ENCODE measurements around the gene SYMPK. TPM values are rescaled to one million over a fixed set of nuclear protein-coding genes. Genes with fewer than 3 reads are reported as not detected.

Gene SYMPK
- total RNA-seq, 4 donors from 2014 or later = 28.4 to 36.6 (median 31.6) TPM

DNA sequence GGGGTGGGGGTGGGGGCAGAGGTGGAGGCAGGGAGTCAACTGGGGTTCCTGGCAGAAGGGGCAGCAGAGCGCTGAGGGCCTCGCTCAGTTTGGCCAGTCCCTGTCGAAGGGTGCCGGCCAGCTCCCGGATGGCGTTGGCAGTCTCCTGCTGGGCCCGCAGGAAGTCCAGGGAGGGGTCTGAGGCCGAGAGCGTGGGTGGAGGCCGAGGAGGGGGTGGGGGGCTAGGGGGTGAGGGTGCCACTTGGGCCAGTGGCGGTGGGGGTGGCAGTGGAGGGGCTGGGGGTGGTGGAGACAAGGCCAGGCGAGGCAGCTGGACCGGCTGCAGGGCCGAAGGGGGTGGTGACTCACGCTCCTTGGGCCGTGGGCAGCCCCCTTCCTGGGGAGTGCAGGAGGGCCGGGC lies 27.9 kb upstream of the SYMPK start:
- TF ChIP-seq POLR2A (IDR thresholded peaks at IDR 0.05) = no peak
- TF ChIP-seq, protein P1, sequence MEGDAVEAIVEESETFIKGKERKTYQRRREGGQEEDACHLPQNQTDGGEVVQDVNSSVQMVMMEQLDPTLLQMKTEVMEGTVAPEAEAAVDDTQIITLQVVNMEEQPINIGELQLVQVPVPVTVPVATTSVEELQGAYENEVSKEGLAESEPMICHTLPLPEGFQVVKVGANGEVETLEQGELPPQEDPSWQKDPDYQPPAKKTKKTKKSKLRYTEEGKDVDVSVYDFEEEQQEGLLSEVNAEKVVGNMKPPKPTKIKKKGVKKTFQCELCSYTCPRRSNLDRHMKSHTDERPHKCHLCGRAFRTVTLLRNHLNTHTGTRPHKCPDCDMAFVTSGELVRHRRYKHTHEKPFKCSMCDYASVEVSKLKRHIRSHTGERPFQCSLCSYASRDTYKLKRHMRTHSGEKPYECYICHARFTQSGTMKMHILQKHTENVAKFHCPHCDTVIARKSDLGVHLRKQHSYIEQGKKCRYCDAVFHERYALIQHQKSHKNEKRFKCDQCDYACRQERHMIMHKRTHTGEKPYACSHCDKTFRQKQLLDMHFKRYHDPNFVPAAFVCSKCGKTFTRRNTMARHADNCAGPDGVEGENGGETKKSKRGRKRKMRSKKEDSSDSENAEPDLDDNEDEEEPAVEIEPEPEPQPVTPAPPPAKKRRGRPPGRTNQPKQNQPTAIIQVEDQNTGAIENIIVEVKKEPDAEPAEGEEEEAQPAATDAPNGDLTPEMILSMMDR (IDR thresholded peaks at IDR 0.05) = no peak
- no peak for DNase-seq
- Histone ChIP-seq H3K27me3 (no peaks in the 10 kb centered on the region), H3K27ac (no peak overlapping the region), H3K36me3 (peaks cover 0 to 41% (median 9%) of the 10 kb centered on the region in 3 donors), H3K4me1 (peaks cover 0 to 12% (median 0%) of the 10 kb centered on the region in 3 donors), H3K4me3 (no peak overlapping the region), H3K9me3 (no peaks in the 10 kb centered on the region)
- intact Hi-C loops (cut with DNase I) = no loop called here
- 89% methylated on average over 4 of the region's 17 CpGs; no CpG with 5 or more reads in 1 of the 2 donors for whole genome bisulfite sequencing, 2 donors

DNA sequence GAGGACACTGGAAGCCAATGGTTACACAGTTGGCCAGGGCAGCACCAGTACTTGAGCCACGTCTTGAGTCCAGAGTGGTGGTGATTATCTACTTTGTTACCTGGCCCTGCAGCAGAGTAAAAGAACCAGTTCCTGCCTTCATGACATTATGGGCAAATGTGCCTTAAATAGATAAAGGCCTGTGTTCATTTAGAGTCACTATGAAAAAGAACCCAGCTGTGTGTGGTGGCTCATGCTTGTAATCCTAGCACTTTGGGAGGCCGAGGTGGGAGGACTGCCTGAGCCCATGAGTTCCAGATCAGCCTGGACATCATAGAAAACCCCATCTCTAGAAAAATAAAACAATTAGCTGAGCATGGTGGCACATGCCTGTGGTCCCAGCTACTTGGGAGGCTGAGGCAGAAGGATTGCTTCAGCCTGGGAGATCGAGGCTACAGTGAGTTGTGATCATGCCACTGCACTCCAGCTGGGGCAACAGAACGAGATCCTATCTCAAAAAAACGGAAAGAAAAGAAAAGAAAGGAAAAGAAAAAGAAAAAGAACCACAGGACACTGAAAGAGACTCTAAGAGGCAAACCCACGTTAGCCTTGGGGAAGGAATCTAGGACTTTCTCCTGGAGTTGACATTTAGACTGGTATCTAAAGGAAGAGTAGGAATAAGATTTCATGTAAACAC lies 26.4 kb upstream of the SYMPK start:
- intact Hi-C loops (cut with DNase I) = no loop called here
- Histone ChIP-seq H3K27me3 (no peaks in the 10 kb centered on the region), H3K4me1 (peaks cover 10 to 25% (median 11%) of the 10 kb centered on the region in 3 donors), H3K9me3 (no peaks in the 10 kb centered on the region), H3K27ac (no peak overlapping the region), H3K36me3 (peaks cover 0 to 30% (median 0%) of the 10 kb centered on the region in 3 donors), H3K4me3 (no peak overlapping the region)
- DNase-seq = no peak
- WGBS, 2 donors = 65 to 73% methylated on average over 5 to 6 of the region's 6 CpGs
- no peak for TF ChIP-seq POLR2A (IDR thresholded peaks at IDR 0.05)
- TF ChIP-seq, protein P1 (IDR thresholded peaks at IDR 0.05) = no peak

DNA sequence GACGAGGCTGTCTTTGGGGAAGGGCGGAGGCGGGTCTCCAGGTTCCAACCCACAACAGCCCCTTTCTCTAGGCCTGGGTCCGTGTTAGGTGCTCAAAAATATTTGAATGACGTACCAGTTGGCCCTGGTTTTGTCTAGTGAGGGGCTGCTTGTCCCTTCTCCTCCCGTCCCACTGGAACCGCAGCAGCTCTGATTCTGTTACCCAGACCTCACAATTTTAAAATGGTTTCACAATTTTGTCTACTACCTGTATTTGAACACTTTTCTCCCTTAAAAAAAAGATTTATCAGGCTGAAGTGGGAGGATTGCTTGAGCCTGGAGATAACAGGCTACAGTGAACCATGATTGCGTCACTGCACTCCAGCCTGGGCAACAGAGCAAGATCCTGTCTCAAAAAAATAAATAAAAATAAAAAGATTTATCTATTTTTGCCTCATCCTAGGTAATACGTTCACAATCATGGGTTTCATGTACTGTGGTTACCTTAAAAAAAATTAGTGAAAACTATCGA lies 24.3 kb upstream of the SYMPK start:
- Histone ChIP-seq H3K4me1 (peaks cover 27 to 46% (median 29%) of the 10 kb centered on the region in 3 donors), H3K9me3 (no peaks in the 10 kb centered on the region), H3K36me3 (peaks cover 0 to 29% (median 0%) of the 10 kb centered on the region in 3 donors), H3K27ac (peak overlapping the region; percentile 89 to 96 (median 96)), H3K27me3 (no peaks in the 10 kb centered on the region), H3K4me3 (peak overlapping the region; percentile 62 to 79 (median 71))
- DNase-seq = no peak
- intact Hi-C loops (cut with DNase I) = no loop called here
- TF ChIP-seq, protein P1 (IDR thresholded peaks at IDR 0.05) = no peak
- TF ChIP-seq POLR2A (IDR thresholded peaks at IDR 0.05) = no peak
- 35 to 45% methylated on average over 9 to 10 of the region's 10 CpGs for WGBS, 2 donors

DNA sequence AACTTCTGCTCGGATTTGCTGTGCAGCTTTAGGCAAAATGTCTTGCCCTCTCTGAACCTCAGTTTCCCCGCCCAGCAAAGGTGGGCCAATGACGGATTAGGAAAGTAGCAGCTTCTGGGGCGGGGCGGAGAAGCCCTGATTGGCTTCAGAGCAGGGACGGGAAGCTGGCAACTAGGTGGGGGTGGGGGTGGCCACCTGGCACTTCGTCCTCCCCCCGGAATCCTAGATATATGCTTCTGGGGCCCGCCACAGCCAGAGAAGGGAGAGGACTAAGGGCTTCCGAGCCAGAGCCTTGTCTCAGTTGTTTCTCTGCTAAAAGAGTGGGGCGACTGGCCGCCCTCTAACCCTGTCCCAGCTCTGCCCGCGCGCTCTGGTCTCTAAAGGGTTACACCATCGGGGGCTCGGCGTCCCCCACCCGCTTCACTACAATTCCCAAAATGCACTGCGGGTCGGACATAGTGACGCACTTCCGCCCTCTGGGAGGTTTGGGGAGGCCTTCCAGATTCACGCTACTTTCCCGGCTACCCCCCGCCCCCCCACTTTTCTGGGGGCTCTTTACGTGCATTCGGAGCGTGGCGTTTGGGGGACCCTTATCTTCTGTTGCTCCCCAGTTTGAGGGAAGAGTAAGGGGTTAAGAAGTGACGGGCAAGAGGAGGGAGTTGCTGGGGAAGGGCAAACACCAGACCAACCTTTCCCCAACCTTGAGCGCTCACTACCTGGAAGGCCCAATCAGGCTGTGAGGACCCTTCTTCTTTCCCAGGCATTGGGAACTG lies 23.7 kb upstream of the SYMPK start:
- H3K36me3 ChIP-seq = peaks cover 0 to 25% (median 0%) of the 10 kb centered on the region in 3 donors
- TF ChIP-seq POLR2A (IDR thresholded peaks at IDR 0.05) = peak in 2 of 4 donors; percentile 23 to 66
- TF ChIP-seq, protein P1 (IDR thresholded peaks at IDR 0.05) = peak in 1 of 6 experiments; percentile 24
- H3K27ac ChIP-seq = peak overlapping the region; percentile 89 to 96 (median 96)
- DNase-seq = peak; percentile 63
- H3K9me3 ChIP-seq = no peaks in the 10 kb centered on the region
- 1% methylated on average over 16 to 18 of the region's 32 CpGs for WGBS, 2 donors
- H3K4me1 ChIP-seq = peaks cover 27 to 53% (median 35%) of the 10 kb centered on the region in 3 donors
- intact Hi-C loops (cut with DNase I) = no loop called here
- H3K27me3 ChIP-seq = no peaks in the 10 kb centered on the region
- peak overlapping the region; percentile 62 to 79 (median 71) for H3K4me3 ChIP-seq
